MCF 10A (cell line): ENCODE measurements around the gene CALY. TPM values are rescaled to one million over a fixed set of nuclear protein-coding genes. Genes with fewer than 3 reads are reported as not detected.
"Not testable (repeated sequence)": the region's sequence is repeated elsewhere in the genome, so short reads cannot be mapped to it uniquely, and the experiment has no call there.

ENCODE experiments used
- BruUV-seq: library from RNA; stranded (reverse); fragments of 400-500 nt; replicated peaks from 2 replicates; lab custom pipeline; 2021; lab: Mats Ljungman, UMichigan
- CTCF ChIA-PET: fragments of 300-600 bp; sonication (Branson Sonifier 250); formaldehyde crosslinking; extraction: SDS; loops from one replicate; lab custom pipeline; 2021; ENCODE audit warnings: antibody characterized with exemption, inconsistent platforms; lab: Yijun Ruan, JAX
- POLR2A ChIA-PET: fragments of 300-600, 350-650 bp; sonication (Branson Sonifier 250); formaldehyde crosslinking; extraction: SDS; loops from one replicate; lab custom pipeline; 2020; ENCODE audit warnings: antibody characterized with exemption, inconsistent platforms; lab: Yijun Ruan, JAX
- DNase-seq: peaks from one replicate; pipeline ENCODE4 v3.0.0-alpha.2; 2018; ENCODE audit not compliant: unreplicated experiment
- H3K27ac Mint-ChIP-seq: one replicate; pipeline ENCODE4 v1.8.0; 2022; ENCODE audit warnings: mild to moderate bottlenecking, low read depth, mixed read lengths; ENCODE audit not compliant: unreplicated experiment
- H3K27me3 Mint-ChIP-seq: one replicate; pipeline ENCODE4 v1.8.0; 2022; ENCODE audit warnings: mixed read lengths; ENCODE audit not compliant: insufficient read depth, unreplicated experiment
- H3K36me3 Mint-ChIP-seq: one replicate; pipeline ENCODE4 v1.8.0; 2022; ENCODE audit warnings: mild to moderate bottlenecking, moderate library complexity, mixed read lengths; ENCODE audit not compliant: insufficient read depth, unreplicated experiment
- H3K4me1 Mint-ChIP-seq: one replicate; pipeline ENCODE4 v1.8.0; 2022; ENCODE audit warnings: mixed read lengths; ENCODE audit not compliant: insufficient read depth, unreplicated experiment
- H3K4me3 Mint-ChIP-seq: one replicate; pipeline ENCODE4 v1.8.0; 2022; ENCODE audit warnings: mild to moderate bottlenecking, moderate library complexity, mixed read lengths; ENCODE audit not compliant: unreplicated experiment
- H3K9me3 Mint-ChIP-seq: one replicate; pipeline ENCODE4 v1.8.0; 2022; ENCODE audit warnings: mixed read lengths; ENCODE audit not compliant: unreplicated experiment
- intact Hi-C: fragments of 100-400 bp; cut with micrococcal nuclease; formaldehyde crosslinking; loops from 2 replicates; pipeline ENCODE4 v1.14.1; 2022
- total RNA-seq: library from RNA; stranded (reverse); gene quantifications from 2 replicates; pipeline ENCODE4 v1.2.3, GENCODE V29; 2022
- TF ChIP-seq, protein P1 (sequence below): fragments of 200-600 bp; IDR thresholded peaks from one replicate; pipeline ENCODE4 v1.8.0; 2022; ENCODE audit warnings: antibody characterized with exemption, mild to moderate bottlenecking; ENCODE audit not compliant: unreplicated experiment

The CALY gene
- total RNA-seq, 1 experiment from 2014 or later, result not detected

DNA sequence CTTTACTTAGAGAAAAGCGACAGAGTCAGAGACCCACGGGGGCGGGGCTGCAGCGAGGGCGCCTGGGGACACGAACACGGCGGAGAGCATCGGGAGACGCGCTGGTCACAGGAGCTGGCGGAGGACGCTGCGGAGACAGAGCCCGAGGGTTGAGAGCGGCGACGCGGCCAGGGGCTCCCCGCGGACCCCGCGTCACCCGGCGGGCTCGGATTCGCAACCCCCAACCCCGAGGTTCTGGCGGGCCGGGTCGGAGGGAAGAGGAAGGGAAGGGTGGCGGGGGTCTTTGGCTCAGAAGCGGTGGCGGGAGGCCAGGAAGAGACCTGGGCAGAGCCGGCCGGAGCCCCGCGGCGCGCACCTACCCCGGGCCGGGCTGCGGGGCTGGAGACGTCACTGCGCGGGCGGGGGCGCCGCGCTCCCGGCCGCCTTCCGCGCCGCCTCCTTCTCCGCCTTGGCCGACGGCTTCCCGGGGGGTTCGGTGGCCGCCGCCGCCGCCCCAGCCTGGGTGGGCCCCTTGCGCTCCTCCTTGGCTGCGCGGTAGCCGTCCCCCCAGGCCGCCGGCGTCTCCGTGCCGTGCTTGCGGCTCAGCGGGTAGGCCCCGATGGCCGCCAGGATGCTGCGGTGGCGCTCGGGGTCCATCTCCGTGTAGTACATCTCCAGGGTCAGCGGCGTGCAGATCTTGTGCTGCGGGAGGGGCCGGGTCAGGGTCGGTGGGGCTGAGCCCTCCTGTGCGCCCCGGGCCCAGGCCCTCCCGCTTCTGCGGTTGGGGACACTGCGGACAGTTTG is 11.1 kb downstream of the CALY start:
- TF ChIP-seq, protein P1, sequence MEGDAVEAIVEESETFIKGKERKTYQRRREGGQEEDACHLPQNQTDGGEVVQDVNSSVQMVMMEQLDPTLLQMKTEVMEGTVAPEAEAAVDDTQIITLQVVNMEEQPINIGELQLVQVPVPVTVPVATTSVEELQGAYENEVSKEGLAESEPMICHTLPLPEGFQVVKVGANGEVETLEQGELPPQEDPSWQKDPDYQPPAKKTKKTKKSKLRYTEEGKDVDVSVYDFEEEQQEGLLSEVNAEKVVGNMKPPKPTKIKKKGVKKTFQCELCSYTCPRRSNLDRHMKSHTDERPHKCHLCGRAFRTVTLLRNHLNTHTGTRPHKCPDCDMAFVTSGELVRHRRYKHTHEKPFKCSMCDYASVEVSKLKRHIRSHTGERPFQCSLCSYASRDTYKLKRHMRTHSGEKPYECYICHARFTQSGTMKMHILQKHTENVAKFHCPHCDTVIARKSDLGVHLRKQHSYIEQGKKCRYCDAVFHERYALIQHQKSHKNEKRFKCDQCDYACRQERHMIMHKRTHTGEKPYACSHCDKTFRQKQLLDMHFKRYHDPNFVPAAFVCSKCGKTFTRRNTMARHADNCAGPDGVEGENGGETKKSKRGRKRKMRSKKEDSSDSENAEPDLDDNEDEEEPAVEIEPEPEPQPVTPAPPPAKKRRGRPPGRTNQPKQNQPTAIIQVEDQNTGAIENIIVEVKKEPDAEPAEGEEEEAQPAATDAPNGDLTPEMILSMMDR, result no peak
- POLR2A ChIA-PET, result no interaction called here
- no TSS peak for BruUV-seq
- CTCF ChIA-PET, result interaction anchor here (0.7 kb wide), 1 partner anchor 294 kb away, joined by 4 read pairs; no protein-coding TSS in a partner anchor
- no peak for DNase-seq
- intact Hi-C loops, result loop anchor here (5.0 to 10.0 kb wide), 3 partner anchors 69 to 491 kb away; partner anchors contain the start of gene MTG1
- no peaks in the 10 kb centered on the region for H3K9me3 Mint-ChIP-seq
- peaks cover 31% of the 10 kb centered on the region for H3K27me3 Mint-ChIP-seq
- H3K27ac Mint-ChIP-seq, result no peak overlapping the region
- H3K4me1 Mint-ChIP-seq, result peaks cover 5% of the 10 kb centered on the region
- H3K36me3 Mint-ChIP-seq, result no peaks in the 10 kb centered on the region
- H3K4me3 Mint-ChIP-seq, result peak overlapping the region; percentile 57

- Mint-ChIP-seq H3K36me3 (no peaks in the 10 kb centered on the region), H3K9me3 (no peaks in the 10 kb centered on the region), H3K27ac (no peak overlapping the region), H3K27me3 (peaks cover 31% of the 10 kb centered on the region), H3K4me1 (peaks cover 5% of the 10 kb centered on the region), H3K4me3 (peak overlapping the region; percentile 57)
- ChIA-PET POLR2A (no interaction called here), CTCF (interaction anchor here (1.1 kb wide), 1 partner anchor 9 kb away, joined by 3 read pairs; no protein-coding TSS in a partner anchor)
- DNase-seq, result no peak
- BruUV-seq, result no TSS peak
- TF ChIP-seq, protein P1, result no peak
- intact Hi-C loops, result loop anchor here (5.0 to 10.0 kb wide), 3 partner anchors 70 to 490 kb away; partner anchors contain the start of gene MTG1
These were observed 11.8 kb downstream of the CALY start for GRCh38 chr10:133324857-133325260.

GRCh38 chr10:133324198-133324792 is 12.4 kb downstream of the CALY start:
- H3K4me3 Mint-ChIP-seq, result no peak overlapping the region
- POLR2A ChIA-PET, result no interaction called here
- TF ChIP-seq, protein P1, result no peak
- intact Hi-C loops, result loop anchor here (10.0 kb wide), 2 partner anchors 71 to 489 kb away; partner anchors contain the start of gene MTG1
- DNase-seq, result peak; percentile 42
- no peak overlapping the region for H3K27ac Mint-ChIP-seq
- no peaks in the 10 kb centered on the region for H3K36me3 Mint-ChIP-seq
- CTCF ChIA-PET, result interaction anchor here (1.1 kb wide), 1 partner anchor 8 kb away, joined by 3 read pairs; no protein-coding TSS in a partner anchor
- H3K4me1 Mint-ChIP-seq, result peaks cover 8% of the 10 kb centered on the region
- H3K9me3 Mint-ChIP-seq, result no peaks in the 10 kb centered on the region
- peaks cover 37% of the 10 kb centered on the region for H3K27me3 Mint-ChIP-seq
- BruUV-seq, result no TSS peak

- H3K9me3 Mint-ChIP-seq, H3K4me1 Mint-ChIP-seq, H3K4me3 Mint-ChIP-seq, DNase-seq, BruUV-seq, H3K36me3 Mint-ChIP-seq, POLR2A ChIA-PET, H3K27ac Mint-ChIP-seq: not testable (repeated sequence)
- H3K27me3 Mint-ChIP-seq, result peaks cover 37% of the 10 kb centered on the region
- CTCF ChIA-PET, result interaction anchor here (1.2 to 1.7 kb wide), 2 partner anchors 8 to 287 kb away, joined by 4 to 13 read pairs; no protein-coding TSS in a partner anchor
- intact Hi-C loops, result loop anchor here (10.0 kb wide), 2 partner anchors 73 to 487 kb away; partner anchors contain the start of gene MTG1
These were observed 14.5 kb downstream of the CALY start for GRCh38 chr10:133322064-133322709.

DNA sequence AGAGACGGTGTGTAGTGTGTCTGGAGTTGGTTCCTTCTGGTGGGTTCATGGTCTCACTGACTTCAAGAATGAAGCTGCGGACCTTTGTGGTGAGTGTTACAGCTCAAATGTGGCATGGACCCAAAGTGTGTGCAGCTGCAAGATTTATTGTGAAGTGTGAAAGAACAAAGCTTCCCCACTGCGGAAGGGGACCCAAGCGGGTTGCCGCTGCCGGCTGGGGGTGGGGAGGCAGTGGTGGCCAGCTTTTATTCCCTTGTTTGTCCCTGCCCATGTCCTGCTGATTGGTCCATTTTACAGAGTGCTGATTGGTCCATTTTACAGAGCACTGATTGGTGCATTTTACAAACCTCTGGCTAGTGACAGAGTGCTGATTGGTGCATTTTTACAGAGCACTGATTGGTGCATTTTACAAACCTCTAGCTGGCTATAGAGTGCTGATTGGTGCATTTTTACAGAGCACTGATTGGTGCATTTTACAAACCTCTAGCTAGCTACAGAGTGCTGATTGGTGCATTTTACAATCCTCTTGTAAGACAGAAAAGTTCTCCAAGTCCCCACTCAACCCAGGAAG is 15.8 kb downstream of the CALY start:
- ChIA-PET POLR2A (interaction anchor here (0.7 kb wide), 1 partner anchor 33 kb away, joined by 6 read pairs; no protein-coding TSS in a partner anchor), CTCF (interaction anchor here (0.6 to 1.7 kb wide), 5 partner anchors 9 to 297 kb away, joined by 3 to 13 read pairs (median 4); no protein-coding TSS in a partner anchor)
- H3K36me3 Mint-ChIP-seq, BruUV-seq, H3K4me3 Mint-ChIP-seq, H3K9me3 Mint-ChIP-seq, H3K27ac Mint-ChIP-seq, H3K4me1 Mint-ChIP-seq, DNase-seq: not testable (repeated sequence)
- peaks cover 25% of the 10 kb centered on the region for H3K27me3 Mint-ChIP-seq
- intact Hi-C loops, result loop anchor here (10.0 kb wide), 2 partner anchors 74 to 486 kb away; partner anchors contain the start of gene MTG1
